ENCODE data around the gene NKX6-2. TPM values are rescaled to one million over a fixed set of nuclear protein-coding genes. Genes with fewer than 3 reads are reported as not detected.

NKX6-2 gene
- total and polyA plus RNA-seq, 4 donors = 0.07 to 7.1 TPM; not detected in 2

GRCh38 chr10:132753596-132753995 lies 32.4 kb downstream of the NKX6-2 start:
- Histone ChIP-seq H3K36me3 (ENCODE audit: control insufficient read depth in 4 of 4, insufficient read depth in 3 of 4, low read depth in 1 of 4, low read length in 3 of 4) (peaks cover 5 to 47% (median 10%) of the 10 kb centered on the region in 4 donors), H3K27ac (ENCODE audit: low read depth in 1 of 2, low read length in 2 of 2) (no peak overlapping the region), H3K4me3 (ENCODE audit: low read depth in 1 of 3, low read length in 3 of 3) (no peak overlapping the region), H3K27me3 (ENCODE audit: control insufficient read depth in 4 of 4, insufficient read depth in 4 of 4, low read length in 3 of 4) (no peaks in the 10 kb centered on the region), H3K9me3 (ENCODE audit: control insufficient read depth in 4 of 4, low read length in 3 of 4) (no peaks in the 10 kb centered on the region), H3K4me1 (ENCODE audit: control insufficient read depth in 4 of 4, insufficient read depth in 4 of 4, low read length in 3 of 4) (no peaks in the 10 kb centered on the region), H3K9ac (ENCODE audit: low read depth in 1 of 2, low read length in 2 of 2) (no peak overlapping the region)
- DNase-seq (ENCODE audit: low spot score) = no peak
- TF ChIP-seq RXRA (IDR thresholded peaks at IDR 0.05) = no peak
- TF ChIP-seq ZBTB33 (IDR thresholded peaks at IDR 0.05) = no peak
- no peak for TF ChIP-seq HNF4A (conservative IDR thresholded peaks at IDR 0.05)
- no peak for TF ChIP-seq YY1 (IDR thresholded peaks at IDR 0.05)
- WGBS = 93% methylated on average over 15 of the region's 15 CpGs

GRCh38 chr10:132752961-132753360 lies 33.0 kb downstream of the NKX6-2 start:
- no peak overlapping the region for H3K9ac ChIP-seq (ENCODE audit: low read depth in 1 of 2, low read length in 2 of 2)
- WGBS = 97% methylated on average over 28 of the region's 28 CpGs
- no peak overlapping the region for H3K27ac ChIP-seq (ENCODE audit: low read depth in 1 of 2, low read length in 2 of 2)
- DNase-seq (ENCODE audit: low spot score) = no peak
- no peaks in the 10 kb centered on the region for H3K9me3 ChIP-seq (ENCODE audit: control insufficient read depth in 4 of 4, low read length in 3 of 4)
- no peaks in the 10 kb centered on the region for H3K27me3 ChIP-seq (ENCODE audit: control insufficient read depth in 4 of 4, insufficient read depth in 4 of 4, low read length in 3 of 4)
- TF ChIP-seq HNF4G (IDR thresholded peaks at IDR 0.05) (no peak), EGR1 (IDR thresholded peaks at IDR 0.05; ENCODE audit: low read depth in 2 of 2) (no peak), TAF1 (conservative IDR thresholded peaks at IDR 0.05) (no peak)
- H3K4me3 ChIP-seq (ENCODE audit: low read depth in 1 of 3, low read length in 3 of 3) = no peak overlapping the region
- peaks cover 5 to 47% (median 10%) of the 10 kb centered on the region in 4 donors for H3K36me3 ChIP-seq (ENCODE audit: control insufficient read depth in 4 of 4, insufficient read depth in 3 of 4, low read depth in 1 of 4, low read length in 3 of 4)
- no peaks in the 10 kb centered on the region for H3K4me1 ChIP-seq (ENCODE audit: control insufficient read depth in 4 of 4, insufficient read depth in 4 of 4, low read length in 3 of 4)

GRCh38 chr10:132752378-132752777 lies 33.6 kb downstream of the NKX6-2 start:
- H3K9me3 ChIP-seq (ENCODE audit: control insufficient read depth in 4 of 4, low read length in 3 of 4) = no peaks in the 10 kb centered on the region
- H3K4me3 ChIP-seq (ENCODE audit: low read depth in 1 of 3, low read length in 3 of 3) = no peak overlapping the region
- no peaks in the 10 kb centered on the region for H3K27me3 ChIP-seq (ENCODE audit: control insufficient read depth in 4 of 4, insufficient read depth in 4 of 4, low read length in 3 of 4)
- no peak overlapping the region for H3K27ac ChIP-seq (ENCODE audit: low read depth in 1 of 2, low read length in 2 of 2)
- TF ChIP-seq RAD21 (IDR thresholded peaks at IDR 0.05) (no peak), FOXA2 (IDR thresholded peaks at IDR 0.05) (no peak)
- H3K36me3 ChIP-seq (ENCODE audit: control insufficient read depth in 4 of 4, insufficient read depth in 3 of 4, low read depth in 1 of 4, low read length in 3 of 4) = peaks cover 5 to 45% (median 9%) of the 10 kb centered on the region in 4 donors
- no peaks in the 10 kb centered on the region for H3K4me1 ChIP-seq (ENCODE audit: control insufficient read depth in 4 of 4, insufficient read depth in 4 of 4, low read length in 3 of 4)
- over 99% methylated on average over 20 of the region's 20 CpGs for WGBS
- H3K9ac ChIP-seq (ENCODE audit: low read depth in 1 of 2, low read length in 2 of 2) = no peak overlapping the region
- DNase-seq (ENCODE audit: low spot score) = no peak

GRCh38 chr10:132750936-132751335 lies 35.0 kb downstream of the NKX6-2 start:
- Histone ChIP-seq H3K4me1 (ENCODE audit: control insufficient read depth in 4 of 4, insufficient read depth in 4 of 4, low read length in 3 of 4) (no peaks in the 10 kb centered on the region), H3K36me3 (ENCODE audit: control insufficient read depth in 4 of 4, insufficient read depth in 3 of 4, low read depth in 1 of 4, low read length in 3 of 4) (peaks cover 0 to 35% (median 8%) of the 10 kb centered on the region in 4 donors), H3K9ac (ENCODE audit: low read depth in 1 of 2, low read length in 2 of 2) (no peak overlapping the region), H3K27ac (ENCODE audit: low read depth in 1 of 2, low read length in 2 of 2) (no peak overlapping the region), H3K27me3 (ENCODE audit: control insufficient read depth in 4 of 4, insufficient read depth in 4 of 4, low read length in 3 of 4) (no peaks in the 10 kb centered on the region), H3K9me3 (ENCODE audit: control insufficient read depth in 4 of 4, low read length in 3 of 4) (no peaks in the 10 kb centered on the region), H3K4me3 (ENCODE audit: low read depth in 1 of 3, low read length in 3 of 3) (no peak overlapping the region)
- 98% methylated on average over 14 of the region's 14 CpGs for WGBS
- no peak for TF ChIP-seq SP1 (IDR thresholded peaks at IDR 0.05)
- TF ChIP-seq EGR1 (IDR thresholded peaks at IDR 0.05; ENCODE audit: low read depth in 2 of 2) = no peak
- TF ChIP-seq HNF4G (IDR thresholded peaks at IDR 0.05) = no peak
- DNase-seq (ENCODE audit: low spot score) = no peak
